BE2C (cell line): ENCODE results near the gene VENTX.

ENCODE experiments used
- DNase-seq: peaks from one replicate; pipeline ENCODE4 v3.0.0-alpha.2; 2020
- H3K27me3 ChIP-seq: fragments of 250-450 bp; sonication (Bioruptor Pico); 2 replicates; pipeline ENCODE4 v1.5.1; 2020; ENCODE audit warnings: mild to moderate bottlenecking
- H3K36me3 ChIP-seq: fragments of 250-450 bp; sonication (Bioruptor Pico); 2 replicates; pipeline ENCODE4 v1.5.1; 2020; ENCODE audit warnings: mild to moderate bottlenecking
- H3K4me1 ChIP-seq: fragments of 250-450 bp; sonication (Bioruptor Pico); 2 replicates; pipeline ENCODE4 v1.5.1; 2020
- H3K4me3 ChIP-seq: 2 replicates; pipeline ENCODE4 v1.5.1; 2011; ENCODE audit warnings: low read depth, low read length
- H3K9me3 ChIP-seq: fragments of 250-450 bp; sonication (Bioruptor Pico); 2 replicates; pipeline ENCODE4 v1.5.1; 2020
- CTCF ChIP-seq: IDR thresholded peaks from 2 replicates; pipeline ENCODE4 v1.5.1; 2012; ENCODE audit warnings: mild to moderate bottlenecking, low read depth, low read length

VENTX gene

GRCh38 chr10:133249975-133250754 lies 12.5 kb downstream of the VENTX start:
- Histone ChIP-seq H3K9me3 (no peaks in the 10 kb centered on the region), H3K36me3 (no peaks in the 10 kb centered on the region), H3K4me1 (no peaks in the 10 kb centered on the region), H3K27me3 (no peaks in the 10 kb centered on the region), H3K4me3 (no peak overlapping the region)
- no peak for DNase-seq
- no peak for TF ChIP-seq CTCF

- no peaks in the 10 kb centered on the region for H3K27me3 ChIP-seq
- no peak overlapping the region for H3K4me3 ChIP-seq
- no peaks in the 10 kb centered on the region for H3K36me3 ChIP-seq
- no peak for DNase-seq
- no peaks in the 10 kb centered on the region for H3K9me3 ChIP-seq
- TF ChIP-seq CTCF, result no peak
- H3K4me1 ChIP-seq, result no peaks in the 10 kb centered on the region
Observed at GRCh38 chr10:133251388-133252222, 13.9 kb downstream of the VENTX start.

GRCh38 chr10:133252223-133252552 lies 14.5 kb downstream of the VENTX start:
- no peaks in the 10 kb centered on the region for H3K27me3 ChIP-seq
- no peaks in the 10 kb centered on the region for H3K9me3 ChIP-seq
- no peaks in the 10 kb centered on the region for H3K4me1 ChIP-seq
- no peak overlapping the region for H3K4me3 ChIP-seq
- DNase-seq, result no peak
- H3K36me3 ChIP-seq, result no peaks in the 10 kb centered on the region
- TF ChIP-seq CTCF, result no peak

- DNase-seq, result no peak
- Histone ChIP-seq H3K4me1 (peaks cover 6% of the 10 kb centered on the region), H3K4me3 (no peak overlapping the region), H3K27me3 (no peaks in the 10 kb centered on the region), H3K36me3 (no peaks in the 10 kb centered on the region), H3K9me3 (no peaks in the 10 kb centered on the region)
- no peak for TF ChIP-seq CTCF
Observed at GRCh38 chr10:133253361-133253955, 15.8 kb downstream of the VENTX start.

GRCh38 chr10:133254421-133255120 lies 16.9 kb downstream of the VENTX start:
- no peak for TF ChIP-seq CTCF
- DNase-seq, result no peak
- Histone ChIP-seq H3K9me3 (no peaks in the 10 kb centered on the region), H3K27me3 (no peaks in the 10 kb centered on the region), H3K36me3 (no peaks in the 10 kb centered on the region), H3K4me3 (no peak overlapping the region), H3K4me1 (peaks cover 6% of the 10 kb centered on the region)
